NT2/D1 (cell line): ENCODE results near the gene UPF3B.

Source experiments
- YY1 ChIP-seq: IDR thresholded peaks from 2 replicates; pipeline ENCODE4 v1.6.1; 2011; ENCODE audit not compliant: insufficient read length, insufficient read depth
- ZNF274 ChIP-seq: IDR thresholded peaks from 2 replicates; pipeline ENCODE4 v1.6.1; 2011; ENCODE audit warnings: mild to moderate bottlenecking, low read depth, low read length

GRCh38 chrX:119784747-119785446 is 67.9 kb downstream of the UPF3B start:
- TF ChIP-seq YY1: no peak
- no peak for TF ChIP-seq ZNF274
